NT2/D1 (cell line): ENCODE data around the gene MEGF10.

Source experiments
- DNase-seq: peaks from one replicate; pipeline ENCODE4 v3.0.0-alpha.2; 2011; ENCODE audit warnings: low read depth, low spot score
- H3K27me3 ChIP-seq: 2 replicates; pipeline ENCODE4 v1.6.0; 2011; ENCODE audit warnings: mild to moderate bottlenecking; ENCODE audit not compliant: insufficient read length, insufficient read depth
- H3K36me3 ChIP-seq: 2 replicates; pipeline ENCODE4 v1.6.1; 2011; ENCODE audit warnings: mild to moderate bottlenecking, low read length, mixed read lengths; ENCODE audit not compliant: insufficient read depth, insufficient read length
- H3K4me1 ChIP-seq: 2 replicates; pipeline ENCODE4 v1.5.1; 2011; ENCODE audit not compliant: insufficient read depth, insufficient read length
- H3K4me3 ChIP-seq: 2 replicates; pipeline ENCODE4 v1.5.1; 2011; ENCODE audit warnings: low read depth; ENCODE audit not compliant: insufficient read length
- H3K9ac ChIP-seq: 2 replicates; pipeline ENCODE4 v1.6.0; 2011; ENCODE audit warnings: low read depth; ENCODE audit not compliant: insufficient read length
- H3K9me3 ChIP-seq: 2 replicates; pipeline ENCODE4 v1.5.1; 2011; ENCODE audit warnings: mild to moderate bottlenecking, low read length; ENCODE audit not compliant: insufficient read depth
- SUZ12 ChIP-seq: IDR thresholded peaks from 2 replicates; pipeline ENCODE4 v1.6.1; 2011; ENCODE audit not compliant: insufficient read length, insufficient read depth; ENCODE audit errors: extremely low read depth
- YY1 ChIP-seq: IDR thresholded peaks from 2 replicates; pipeline ENCODE4 v1.6.1; 2011; ENCODE audit not compliant: insufficient read length, insufficient read depth
- ZNF274 ChIP-seq: IDR thresholded peaks from 2 replicates; pipeline ENCODE4 v1.6.1; 2011; ENCODE audit warnings: mild to moderate bottlenecking, low read depth, low read length

The MEGF10 gene

GRCh38 chr5:127421471-127421870 lies 130.9 kb downstream of the MEGF10 start:
- TF ChIP-seq YY1 (no peak), ZNF274 (no peak), SUZ12 (no peak)

GRCh38 chr5:127423173-127423798 lies 132.7 kb downstream of the MEGF10 start:
- no peaks in the 10 kb centered on the region for H3K36me3 ChIP-seq
- H3K4me1 ChIP-seq: no peaks in the 10 kb centered on the region
- no peak overlapping the region for H3K4me3 ChIP-seq
- no peaks in the 10 kb centered on the region for H3K27me3 ChIP-seq
- H3K9ac ChIP-seq: no peak overlapping the region
- DNase-seq: no peak
- peaks cover 8% of the 10 kb centered on the region; the same call in 1 of the 2 replicates for H3K9me3 ChIP-seq
- TF ChIP-seq ZNF274 (no peak), YY1 (no peak), SUZ12 (no peak)

More at GRCh38 chr5:127421471-127421870, 130.9 kb downstream of the MEGF10 start:
- no peaks in the 10 kb centered on the region for H3K27me3 ChIP-seq
- H3K9me3 ChIP-seq: peaks cover 8% of the 10 kb centered on the region; the same call in 1 of the 2 replicates
- no peak overlapping the region for H3K4me3 ChIP-seq
- no peaks in the 10 kb centered on the region for H3K36me3 ChIP-seq
- DNase-seq: no peak
- no peak overlapping the region for H3K9ac ChIP-seq
- no peaks in the 10 kb centered on the region for H3K4me1 ChIP-seq

- Histone ChIP-seq H3K9me3 (peaks cover 8% of the 10 kb centered on the region; the same call in 1 of the 2 replicates), H3K9ac (no peak overlapping the region), H3K4me3 (no peak overlapping the region), H3K4me1 (no peaks in the 10 kb centered on the region), H3K36me3 (no peaks in the 10 kb centered on the region), H3K27me3 (no peaks in the 10 kb centered on the region)
- TF ChIP-seq YY1: no peak
- no peak for TF ChIP-seq ZNF274
- no peak for TF ChIP-seq SUZ12
- no peak for DNase-seq
Measured at GRCh38 chr5:127425037-127425436, 134.4 kb downstream of the MEGF10 start.

GRCh38 chr5:127425868-127426267 lies 135.3 kb downstream of the MEGF10 start:
- Histone ChIP-seq H3K4me3 (no peak overlapping the region), H3K4me1 (no peaks in the 10 kb centered on the region), H3K9ac (no peak overlapping the region), H3K36me3 (no peaks in the 10 kb centered on the region), H3K9me3 (peaks cover 8% of the 10 kb centered on the region; the same call in 1 of the 2 replicates), H3K27me3 (no peaks in the 10 kb centered on the region)
- no peak for TF ChIP-seq ZNF274
- TF ChIP-seq YY1: no peak
- no peak for TF ChIP-seq SUZ12
- no peak for DNase-seq

- no peaks in the 10 kb centered on the region for H3K4me1 ChIP-seq
- H3K9ac ChIP-seq: no peak overlapping the region
- no peaks in the 10 kb centered on the region for H3K27me3 ChIP-seq
- H3K36me3 ChIP-seq: no peaks in the 10 kb centered on the region
- TF ChIP-seq YY1 (no peak), ZNF274 (no peak), SUZ12 (no peak)
- DNase-seq: no peak
- peaks cover 8% of the 10 kb centered on the region; the same call in 1 of the 2 replicates for H3K9me3 ChIP-seq
- H3K4me3 ChIP-seq: no peak overlapping the region
Measured at GRCh38 chr5:127426661-127427060, 136.1 kb downstream of the MEGF10 start.

GRCh38 chr5:127428276-127428675 lies 137.7 kb downstream of the MEGF10 start:
- no peak for DNase-seq
- TF ChIP-seq ZNF274: no peak
- TF ChIP-seq SUZ12: no peak
- TF ChIP-seq YY1: no peak
- Histone ChIP-seq H3K9me3 (peaks cover 8% of the 10 kb centered on the region; the same call in 1 of the 2 replicates), H3K9ac (no peak overlapping the region), H3K4me1 (no peaks in the 10 kb centered on the region), H3K36me3 (no peaks in the 10 kb centered on the region), H3K4me3 (no peak overlapping the region), H3K27me3 (no peaks in the 10 kb centered on the region)

GRCh38 chr5:127428748-127429147 lies 138.2 kb downstream of the MEGF10 start:
- no peak for TF ChIP-seq SUZ12
- H3K4me1 ChIP-seq: no peaks in the 10 kb centered on the region
- H3K36me3 ChIP-seq: no peaks in the 10 kb centered on the region
- no peak overlapping the region for H3K4me3 ChIP-seq
- no peaks in the 10 kb centered on the region for H3K27me3 ChIP-seq
- H3K9ac ChIP-seq: no peak overlapping the region
- no peak for DNase-seq
- peaks cover 8% of the 10 kb centered on the region; the same call in 1 of the 2 replicates for H3K9me3 ChIP-seq
